Urinary bladder (tissue), 4 donors: ENCODE data around the gene PDLIM5. TPM values are rescaled to one million over a fixed set of nuclear protein-coding genes. Genes with fewer than 3 reads are reported as not detected.

ENCODE experiments used
- DNase-seq: peaks from one replicate; pipeline ENCODE4 v3.0.0-alpha.2; 2015; ENCODE audit errors: extremely low spot score
- H3K27ac ChIP-seq: one replicate; pipeline ENCODE4 v1.5.1; 2013; ENCODE audit warnings: low read depth, mild to moderate bottlenecking, moderate library complexity
- H3K36me3 ChIP-seq: one replicate; pipeline ENCODE4 v1.6.1; 2013; ENCODE audit warnings: mild to moderate bottlenecking, moderate library complexity; ENCODE audit not compliant: insufficient read depth
- H3K4me1 ChIP-seq: one replicate; pipeline ENCODE4 v1.6.1; 2013; ENCODE audit warnings: mild to moderate bottlenecking, moderate library complexity; ENCODE audit not compliant: insufficient read depth
- H3K4me3 ChIP-seq: one replicate; pipeline ENCODE4 v1.5.1; 2013; ENCODE audit warnings: low read depth, low read length
- WGBS: extraction: QIAGEN DNeasy Blood & Tissue Kit; methylation state at CpG from one replicate; pipeline ENCODE4 v1.1.7; 2013; 5-methylcytosine and 5-hydroxymethylcytosine counted together
- polyA plus RNA-seq: library from polyadenylated mRNA; stranded (reverse); fragments of 200-250 nt; gene quantifications from one replicate; pipeline ENCODE4 v1.2.3, GENCODE V29; 2013
- total RNA-seq: library from RNA; depleted of rRNA; stranded (reverse); fragments of >200 nt; gene quantifications from one replicate; pipeline ENCODE4 v1.2.3, GENCODE V29; 2014
- donor health status: healthy with polysubstance abuse.
- donor health status: healthy.

PDLIM5 gene
- total and polyA plus RNA-seq, 2 donors, result 60.8 to 243 TPM

DNA sequence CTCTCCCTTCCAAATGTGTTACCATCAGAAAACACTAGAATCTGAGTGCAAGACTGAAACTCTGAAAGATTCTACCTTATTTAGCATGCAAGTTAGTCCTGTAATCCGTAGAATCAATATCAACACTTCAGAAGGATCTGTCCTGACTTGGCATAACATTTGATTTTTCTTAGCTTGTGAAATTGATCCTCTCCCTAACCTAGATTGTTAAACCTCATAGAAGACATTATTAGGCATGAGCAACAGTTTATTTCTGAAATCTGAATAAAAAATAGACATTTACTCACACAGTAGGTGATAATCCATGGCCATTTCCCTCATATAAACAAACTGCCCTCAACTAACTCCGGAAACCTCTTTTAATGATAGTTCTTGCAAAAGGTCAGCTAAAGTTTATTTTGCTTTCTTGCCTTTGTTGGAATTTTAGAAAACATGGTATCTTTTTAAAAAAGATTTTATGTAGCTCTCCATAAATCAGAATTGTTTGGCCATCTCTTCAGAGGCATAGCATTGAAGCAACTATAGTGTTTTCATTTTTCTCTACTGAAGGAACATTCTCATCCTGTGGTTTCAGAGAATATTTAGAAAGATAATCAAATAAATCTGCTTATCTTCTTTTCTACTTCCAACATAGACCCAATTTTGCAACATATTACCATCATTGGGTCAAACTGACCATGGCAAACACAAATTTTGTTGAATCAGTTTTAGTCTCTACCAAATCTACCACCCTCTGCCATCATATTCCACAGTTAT, 38.5 kb upstream of the PDLIM5 start:
- Histone ChIP-seq H3K27ac (no peak overlapping the region), H3K4me1 (no peaks in the 10 kb centered on the region), H3K36me3 (no peaks in the 10 kb centered on the region), H3K4me3 (no peak overlapping the region)
- 24% methylated on average over 2 of the region's 2 CpGs for WGBS
- no peak for DNase-seq

DNA sequence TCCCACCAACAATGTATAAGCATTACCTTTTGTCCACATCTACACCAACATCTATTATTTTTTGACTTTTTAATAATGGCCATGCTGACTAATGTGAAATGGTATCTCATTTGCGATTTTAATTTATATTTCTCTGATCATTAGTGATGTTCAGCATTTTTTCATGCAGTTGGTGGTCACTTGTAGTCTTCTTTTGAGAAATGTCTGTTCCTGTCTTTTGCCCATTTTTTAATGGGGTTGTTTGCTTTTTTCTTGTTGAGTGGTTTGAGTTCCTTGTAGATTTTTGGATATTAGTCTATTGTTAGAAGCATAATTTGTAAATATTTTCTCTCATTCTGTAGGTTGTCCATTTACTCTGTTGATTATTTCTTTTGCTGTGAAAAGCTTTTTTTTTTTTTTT, 36.8 kb upstream of the PDLIM5 start:
- no peaks in the 10 kb centered on the region for H3K36me3 ChIP-seq
- no peak overlapping the region for H3K4me3 ChIP-seq
- H3K4me1 ChIP-seq, result no peaks in the 10 kb centered on the region
- DNase-seq, result no peak
- 100% methylated on average over 1 of the region's 1 CpG for WGBS
- no peak overlapping the region for H3K27ac ChIP-seq

DNA sequence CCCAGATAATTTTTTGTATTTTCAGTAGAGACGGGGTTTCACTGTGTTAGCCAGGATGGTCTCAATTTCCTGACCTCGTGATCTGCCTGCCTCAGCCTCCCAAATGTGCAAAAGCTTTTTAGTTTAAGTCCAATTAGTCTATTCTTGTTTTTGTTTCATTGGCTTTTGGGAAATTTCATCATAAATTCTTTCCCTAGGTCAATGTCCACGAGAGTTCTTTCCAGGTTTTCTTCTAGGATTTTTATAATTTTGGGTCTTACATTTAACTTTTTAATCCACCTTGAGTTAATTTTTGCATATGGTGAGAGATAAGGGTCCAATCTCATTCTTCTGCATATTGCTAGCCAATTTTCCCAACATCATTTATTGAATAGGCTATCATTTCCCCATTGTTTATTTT, 36.3 kb upstream of the PDLIM5 start:
- DNase-seq, result no peak
- Histone ChIP-seq H3K4me1 (no peaks in the 10 kb centered on the region), H3K27ac (no peak overlapping the region), H3K4me3 (no peak overlapping the region), H3K36me3 (no peaks in the 10 kb centered on the region)
- 94% methylated on average over 3 of the region's 3 CpGs for WGBS

DNA sequence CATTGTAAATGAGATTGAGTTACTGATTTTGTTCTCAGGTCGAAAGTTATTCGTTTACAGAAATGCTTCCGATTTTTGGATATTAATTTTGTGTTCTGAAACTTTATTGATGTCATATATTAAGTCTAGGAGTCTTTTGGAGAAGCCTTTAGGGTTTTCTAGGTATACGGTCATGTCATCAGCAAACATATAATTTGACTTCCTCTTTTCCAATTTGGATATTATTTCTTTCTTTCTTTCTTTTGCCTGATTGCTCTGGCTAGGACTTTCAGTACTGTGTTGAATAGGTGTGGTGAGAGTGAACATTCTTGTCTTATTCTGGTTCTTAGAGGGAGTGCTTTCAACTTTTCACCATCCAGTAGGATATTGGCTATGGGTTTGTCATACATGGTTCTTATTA, 35.4 kb upstream of the PDLIM5 start:
- no peak for DNase-seq
- Histone ChIP-seq H3K36me3 (no peaks in the 10 kb centered on the region), H3K4me1 (no peaks in the 10 kb centered on the region), H3K4me3 (no peak overlapping the region), H3K27ac (no peak overlapping the region)
- WGBS, result 95% methylated on average over 4 of the region's 4 CpGs

DNA sequence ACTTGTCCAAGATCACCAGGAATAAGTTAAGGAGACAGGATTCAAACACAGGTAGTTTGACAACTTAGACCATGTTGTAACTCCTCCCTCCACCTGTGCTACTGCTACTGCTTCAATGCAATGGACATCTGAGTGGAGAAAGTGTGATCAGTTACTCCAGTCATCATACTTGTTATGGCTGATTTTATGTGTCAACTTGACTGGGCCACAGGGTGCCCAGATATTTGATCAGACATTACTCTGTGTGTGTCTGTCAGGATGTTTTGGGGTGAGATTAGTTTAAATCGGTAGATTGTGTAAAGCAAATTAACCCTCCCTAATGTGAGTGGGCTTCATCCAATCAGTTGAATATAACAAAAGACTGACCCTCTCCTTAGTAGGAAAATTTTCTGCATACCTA, 34.8 kb upstream of the PDLIM5 start:
- no peak for DNase-seq
- 100% methylated on average over 1 of the region's 1 CpG for WGBS
- H3K4me3 ChIP-seq, result no peak overlapping the region
- no peak overlapping the region for H3K27ac ChIP-seq
- H3K36me3 ChIP-seq, result no peaks in the 10 kb centered on the region
- no peaks in the 10 kb centered on the region for H3K4me1 ChIP-seq

DNA sequence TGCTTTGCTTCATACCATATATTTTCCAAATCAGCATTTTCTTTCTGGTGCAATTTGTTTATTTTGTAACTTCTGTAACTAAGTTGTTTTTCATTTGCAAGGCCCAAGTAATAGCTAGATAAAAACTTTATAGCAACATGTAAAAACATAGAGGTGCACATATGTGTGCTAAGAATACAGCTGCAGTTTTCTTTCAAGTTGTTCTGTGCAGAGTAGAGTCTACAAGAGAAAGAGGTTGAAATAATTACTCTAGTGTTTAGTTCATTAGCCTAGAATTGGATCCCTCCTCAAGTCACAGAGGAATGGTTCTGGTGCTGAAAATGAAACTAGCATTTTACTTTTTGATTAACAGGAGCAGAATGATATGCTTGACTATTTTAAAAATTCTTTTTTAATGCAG, 32.2 kb upstream of the PDLIM5 start:
- H3K4me3 ChIP-seq, result no peak overlapping the region
- no peaks in the 10 kb centered on the region for H3K4me1 ChIP-seq
- no peak for DNase-seq
- H3K27ac ChIP-seq, result no peak overlapping the region
- H3K36me3 ChIP-seq, result no peaks in the 10 kb centered on the region

DNA sequence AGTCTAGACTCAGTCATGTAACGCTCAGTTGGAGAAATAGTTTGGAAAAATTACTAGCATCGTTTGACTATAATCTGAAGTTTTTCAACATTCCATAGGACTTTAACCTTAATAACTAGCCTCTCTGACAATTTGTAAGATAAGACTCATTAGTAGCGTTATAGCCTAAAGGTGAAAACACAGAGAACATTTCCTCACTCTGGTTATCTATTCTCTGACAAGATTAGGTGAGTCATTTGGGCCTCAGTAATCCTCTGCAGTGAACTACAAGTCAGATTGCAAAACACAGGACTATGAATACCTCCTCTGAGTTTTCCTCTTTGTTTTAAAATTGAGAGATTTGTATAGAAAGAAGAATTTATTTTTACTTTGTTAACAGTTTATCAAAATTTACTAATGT, 31.8 kb upstream of the PDLIM5 start:
- Histone ChIP-seq H3K27ac (no peak overlapping the region), H3K36me3 (no peaks in the 10 kb centered on the region), H3K4me1 (no peaks in the 10 kb centered on the region), H3K4me3 (no peak overlapping the region)
- no peak for DNase-seq
- 63% methylated on average over 3 of the region's 3 CpGs for WGBS

DNA sequence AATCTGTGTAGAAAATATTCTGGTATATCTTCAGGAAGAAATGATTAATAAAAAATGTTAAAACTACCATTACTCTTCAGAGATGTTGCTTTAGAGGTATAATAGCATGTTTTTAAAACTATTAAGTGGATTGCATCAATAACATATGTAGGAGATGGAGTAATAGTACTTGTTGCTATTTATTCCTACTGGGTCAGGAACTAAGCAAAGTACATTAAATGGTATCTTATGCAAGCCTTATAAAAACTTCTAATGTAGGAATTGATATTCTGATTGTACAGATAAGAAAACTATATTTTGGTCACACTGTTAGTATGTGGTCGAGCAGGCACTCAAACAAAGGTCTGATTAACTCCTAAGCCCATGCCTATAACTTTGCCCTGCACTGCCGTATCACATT, 31.4 kb upstream of the PDLIM5 start:
- no peak for DNase-seq
- 74% methylated on average over 2 of the region's 2 CpGs for WGBS
- Histone ChIP-seq H3K27ac (no peak overlapping the region), H3K4me3 (no peak overlapping the region), H3K36me3 (no peaks in the 10 kb centered on the region), H3K4me1 (no peaks in the 10 kb centered on the region)

DNA sequence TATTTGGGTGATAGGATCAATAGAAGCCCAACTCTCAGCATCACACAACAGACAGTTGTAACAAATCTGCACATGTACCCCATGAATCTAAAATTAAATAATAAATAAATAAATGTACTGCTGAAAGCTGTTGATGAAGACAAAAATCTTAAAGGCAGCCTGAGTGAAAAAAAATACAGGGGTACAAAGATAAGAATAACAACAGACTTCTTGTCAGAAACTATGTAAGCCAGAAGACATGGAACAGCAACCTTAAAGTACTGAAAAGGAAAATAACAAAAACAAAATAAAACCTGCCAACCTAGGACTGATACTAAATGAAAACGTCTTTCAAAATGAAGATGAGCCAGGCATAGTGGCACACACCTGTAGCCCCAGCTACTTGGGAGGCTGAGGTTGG, 25.0 kb upstream of the PDLIM5 start:
- Histone ChIP-seq H3K4me3 (no peak overlapping the region), H3K36me3 (no peaks in the 10 kb centered on the region), H3K4me1 (no peaks in the 10 kb centered on the region), H3K27ac (no peak overlapping the region)
- no peak for DNase-seq
- WGBS, result 89% methylated on average over 1 of the region's 1 CpG

DNA sequence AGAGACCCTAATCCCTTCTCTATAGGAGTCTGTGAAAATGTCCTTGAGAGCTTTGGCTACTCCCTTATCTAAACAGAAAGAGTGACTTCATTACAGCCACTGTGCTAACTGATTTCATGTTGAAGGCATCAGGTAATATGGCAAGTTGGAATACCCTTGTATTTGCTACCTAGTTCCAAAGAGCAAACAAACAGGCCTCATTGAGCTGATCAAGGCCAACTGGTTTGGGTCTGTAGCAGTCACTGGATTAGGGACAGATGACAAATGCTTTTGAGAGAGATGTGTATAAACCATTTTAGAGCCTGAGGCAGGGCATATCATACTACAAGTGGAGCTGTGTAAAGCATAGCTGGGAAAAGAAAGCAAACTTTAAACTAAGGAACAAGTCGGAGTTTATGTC, 22.9 kb upstream of the PDLIM5 start:
- 72% methylated on average over 1 of the region's 1 CpG for WGBS
- DNase-seq, result peak; percentile 18
- H3K4me1 ChIP-seq, result no peaks in the 10 kb centered on the region
- no peak overlapping the region for H3K27ac ChIP-seq
- H3K36me3 ChIP-seq, result no peaks in the 10 kb centered on the region
- no peak overlapping the region for H3K4me3 ChIP-seq

DNA sequence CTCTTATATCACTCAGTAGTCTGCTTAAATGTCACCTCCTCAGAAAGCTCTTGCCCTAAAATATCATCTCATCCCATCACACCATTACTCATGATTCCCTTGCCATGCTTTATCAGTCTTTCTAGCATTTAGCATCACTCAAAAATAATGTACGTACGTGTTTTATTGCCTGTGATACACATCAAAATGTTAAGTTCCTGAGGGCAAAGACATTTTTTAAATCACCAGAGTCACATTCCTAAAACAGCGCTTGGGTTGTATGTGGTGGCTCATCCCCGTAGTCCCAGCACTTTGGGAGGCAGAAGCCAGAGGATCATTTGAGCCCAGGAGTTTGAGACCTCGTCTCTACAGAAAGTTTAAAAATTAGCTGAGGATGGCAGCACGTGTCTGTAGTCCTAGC, 21.3 kb upstream of the PDLIM5 start:
- WGBS, result 71% methylated on average over 6 of the region's 6 CpGs
- Histone ChIP-seq H3K4me3 (no peak overlapping the region), H3K27ac (peak overlapping the region; percentile 10), H3K36me3 (no peaks in the 10 kb centered on the region), H3K4me1 (no peaks in the 10 kb centered on the region)
- DNase-seq, result no peak

DNA sequence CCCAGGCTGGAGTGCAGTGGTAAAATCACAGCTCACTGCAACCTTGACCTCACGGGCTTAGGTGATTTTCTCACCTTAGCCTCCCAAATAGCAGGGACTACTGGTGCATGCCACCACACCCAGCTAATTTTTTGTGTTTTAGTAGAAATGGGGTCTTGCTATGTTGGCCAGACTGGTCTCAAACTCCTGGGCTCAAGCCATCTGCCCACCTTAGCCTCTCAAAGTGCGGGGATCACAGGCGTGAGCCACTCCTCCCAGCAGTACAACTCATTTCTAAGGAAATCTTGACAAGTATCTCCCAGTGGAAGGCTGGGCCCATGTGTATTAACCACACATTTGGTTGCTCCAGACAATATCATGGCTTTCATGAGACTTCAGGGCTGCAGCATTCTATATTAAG, 20.4 kb upstream of the PDLIM5 start:
- no peaks in the 10 kb centered on the region for H3K36me3 ChIP-seq
- H3K4me1 ChIP-seq, result no peaks in the 10 kb centered on the region
- H3K4me3 ChIP-seq, result no peak overlapping the region
- DNase-seq, result no peak
- no peak overlapping the region for H3K27ac ChIP-seq
- WGBS, result 98% methylated on average over 3 of the region's 3 CpGs

DNA sequence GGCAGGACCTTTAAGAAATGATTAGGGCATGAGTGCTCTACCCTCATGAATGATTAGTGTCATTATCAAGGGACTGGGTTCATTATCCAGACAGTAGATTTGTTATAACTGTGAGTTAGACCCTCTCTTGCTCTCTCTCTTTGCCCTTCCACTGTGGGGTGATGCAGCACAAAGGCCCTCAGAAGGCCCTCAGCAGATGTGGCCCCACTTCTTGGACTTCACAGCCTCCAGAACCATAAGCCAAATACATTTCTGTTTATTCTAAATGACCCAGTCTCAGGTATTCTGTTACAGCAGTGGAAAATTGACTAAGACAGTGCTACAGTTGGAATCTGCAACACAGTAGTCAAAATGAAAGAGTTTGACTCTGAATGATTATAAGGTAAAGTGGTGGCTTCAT, 17.2 kb upstream of the PDLIM5 start:
- Histone ChIP-seq H3K4me1 (no peaks in the 10 kb centered on the region), H3K36me3 (no peaks in the 10 kb centered on the region), H3K4me3 (no peak overlapping the region), H3K27ac (no peak overlapping the region)
- no peak for DNase-seq

DNA sequence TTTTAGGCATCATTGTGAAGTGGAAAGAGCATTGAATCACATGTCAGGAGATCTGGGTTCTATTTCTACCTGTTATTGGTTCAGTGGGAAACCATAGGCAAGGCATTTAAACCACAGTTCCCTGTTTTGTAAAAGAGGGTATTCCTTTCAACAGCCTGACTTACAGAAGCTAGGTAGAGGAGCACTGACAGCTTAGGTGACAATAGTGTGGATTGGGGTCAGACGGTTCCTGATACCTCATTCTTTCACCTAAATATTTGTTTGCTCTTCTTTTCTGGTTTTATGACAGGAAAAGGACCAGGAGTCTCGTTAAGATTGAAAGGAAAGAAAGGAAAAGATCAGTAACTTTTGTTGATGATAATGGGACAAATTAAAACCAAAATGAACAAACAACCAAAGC, 15.9 kb upstream of the PDLIM5 start:
- WGBS, result 58% methylated on average over 2 of the region's 2 CpGs
- Histone ChIP-seq H3K4me3 (no peak overlapping the region), H3K27ac (no peak overlapping the region), H3K36me3 (no peaks in the 10 kb centered on the region), H3K4me1 (no peaks in the 10 kb centered on the region)
- no peak for DNase-seq

DNA sequence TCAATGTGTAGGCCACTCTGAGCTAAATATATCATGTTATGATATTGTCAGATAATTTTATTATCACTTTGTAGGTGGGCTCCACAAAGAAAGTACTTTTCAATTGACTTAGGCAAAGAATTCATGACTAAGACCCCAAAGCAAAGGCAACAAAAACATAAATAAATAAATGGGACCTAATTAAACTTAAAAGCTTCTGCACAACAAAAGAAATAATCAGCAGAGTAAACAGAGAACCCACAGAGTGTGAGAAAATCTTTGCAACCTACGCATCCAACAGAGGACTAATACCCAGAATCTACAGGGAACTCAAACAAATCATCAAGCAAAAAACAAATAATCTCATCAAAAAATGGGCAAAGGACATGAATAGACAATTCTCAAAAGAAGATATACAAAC, 15.2 kb upstream of the PDLIM5 start:
- H3K4me3 ChIP-seq, result no peak overlapping the region
- DNase-seq, result no peak
- H3K36me3 ChIP-seq, result no peaks in the 10 kb centered on the region
- no peaks in the 10 kb centered on the region for H3K4me1 ChIP-seq
- H3K27ac ChIP-seq, result no peak overlapping the region
- WGBS, result 95% methylated on average over 1 of the region's 1 CpG
